ENCODE measurements around the gene BOLL. TPM values are rescaled to one million over a fixed set of nuclear protein-coding genes. Genes with fewer than 3 reads are reported as not detected.
"Not testable (repeated sequence)": the region's sequence is repeated elsewhere in the genome, so short reads cannot be mapped to it uniquely, and the experiment has no call there.

Gene BOLL
- total RNA-seq, 1 donor from 2014 or later = 0.22 TPM

GRCh38 chr2:197777823-197778407, 7.2 kb downstream of the BOLL start:
- Mint-ChIP-seq H3K27me3 (no peaks in the 10 kb centered on the region), H3K27ac (no peak overlapping the region), H3K36me3 (ENCODE audit: insufficient read depth) (no peaks in the 10 kb centered on the region), H3K4me1 (ENCODE audit: low read depth) (peaks cover 5% of the 10 kb centered on the region), H3K9me3 (ENCODE audit: low read depth) (no peaks in the 10 kb centered on the region), H3K4me3 (ENCODE audit: low read depth) (no peak overlapping the region)
- TF ChIP-seq CTCF (IDR thresholded peaks at IDR 0.05; ENCODE audit: unreplicated experiment) = peak; percentile 93
- DNase-seq (ENCODE audit: low spot score, unreplicated experiment) = no peak

GRCh38 chr2:197760293-197760657, 24.8 kb downstream of the BOLL start:
- H3K9me3 Mint-ChIP-seq (ENCODE audit: low read depth) = peaks cover 19% of the 10 kb centered on the region
- H3K4me3 Mint-ChIP-seq (ENCODE audit: low read depth) = no peak overlapping the region
- H3K27me3 Mint-ChIP-seq = no peaks in the 10 kb centered on the region
- H3K27ac Mint-ChIP-seq = no peak overlapping the region
- no peaks in the 10 kb centered on the region for H3K4me1 Mint-ChIP-seq (ENCODE audit: low read depth)
- DNase-seq (ENCODE audit: low spot score, unreplicated experiment) = no peak
- no peaks in the 10 kb centered on the region for H3K36me3 Mint-ChIP-seq (ENCODE audit: insufficient read depth)
- TF ChIP-seq CTCF (IDR thresholded peaks at IDR 0.05; ENCODE audit: unreplicated experiment) = no peak

GRCh38 chr2:197759625-197760292, 25.4 kb downstream of the BOLL start:
- no peak overlapping the region for H3K4me3 Mint-ChIP-seq (ENCODE audit: low read depth)
- no peaks in the 10 kb centered on the region for H3K36me3 Mint-ChIP-seq (ENCODE audit: insufficient read depth)
- H3K4me1 Mint-ChIP-seq (ENCODE audit: low read depth) = no peaks in the 10 kb centered on the region
- peaks cover 21% of the 10 kb centered on the region for H3K9me3 Mint-ChIP-seq (ENCODE audit: low read depth)
- H3K27me3 Mint-ChIP-seq = no peaks in the 10 kb centered on the region
- H3K27ac Mint-ChIP-seq = no peak overlapping the region
- DNase-seq (ENCODE audit: low spot score, unreplicated experiment) = no peak
- no peak for TF ChIP-seq CTCF (IDR thresholded peaks at IDR 0.05; ENCODE audit: unreplicated experiment)

- Mint-ChIP-seq H3K4me1 (ENCODE audit: low read depth) (no peaks in the 10 kb centered on the region), H3K27me3 (no peaks in the 10 kb centered on the region), H3K4me3 (ENCODE audit: low read depth) (no peak overlapping the region), H3K27ac (no peak overlapping the region), H3K36me3 (ENCODE audit: insufficient read depth) (no peaks in the 10 kb centered on the region), H3K9me3 (ENCODE audit: low read depth) (peaks cover 23% of the 10 kb centered on the region)
- DNase-seq (ENCODE audit: low spot score, unreplicated experiment) = no peak
- no peak for TF ChIP-seq CTCF (IDR thresholded peaks at IDR 0.05; ENCODE audit: unreplicated experiment)
Observed at GRCh38 chr2:197759013-197759412, 26.1 kb downstream of the BOLL start.

GRCh38 chr2:197740200-197740599, 44.9 kb downstream of the BOLL start:
- no peaks in the 10 kb centered on the region for H3K36me3 Mint-ChIP-seq (ENCODE audit: insufficient read depth)
- DNase-seq (ENCODE audit: low spot score, unreplicated experiment) = no peak
- no peak overlapping the region for H3K4me3 Mint-ChIP-seq (ENCODE audit: low read depth)
- no peak overlapping the region for H3K27ac Mint-ChIP-seq
- no peaks in the 10 kb centered on the region for H3K9me3 Mint-ChIP-seq (ENCODE audit: low read depth)
- no peaks in the 10 kb centered on the region for H3K4me1 Mint-ChIP-seq (ENCODE audit: low read depth)
- TF ChIP-seq CTCF (IDR thresholded peaks at IDR 0.05; ENCODE audit: unreplicated experiment) = no peak
- no peaks in the 10 kb centered on the region for H3K27me3 Mint-ChIP-seq

- H3K4me3 Mint-ChIP-seq (ENCODE audit: low read depth); H3K36me3 Mint-ChIP-seq (ENCODE audit: insufficient read depth); DNase-seq (ENCODE audit: low spot score, unreplicated experiment); H3K27me3 Mint-ChIP-seq; H3K9me3 Mint-ChIP-seq (ENCODE audit: low read depth); H3K4me1 Mint-ChIP-seq (ENCODE audit: low read depth); H3K27ac Mint-ChIP-seq: not testable (repeated sequence)
Observed at GRCh38 chr2:197728555-197729544, 56.3 kb downstream of the BOLL start.
